Fibroblast of lung (primary cell): ENCODE measurements around the gene TCEA3.

Source experiments
- EZH2 ChIP-seq: IDR thresholded peaks from 2 replicates; pipeline ENCODE4 v1.5.1; 2012; ENCODE audit warnings: low read length, control low read depth, mild to moderate bottlenecking; ENCODE audit errors: missing control alignments
- TF ChIP-seq, protein P1 (sequence below), 2 donors: IDR thresholded peaks in 1 of 2; conservative IDR thresholded peaks in 1 of 2; 1 replicate in 1 of 2; 2 replicates in 1 of 2; pipeline ENCODE4 v1.5.1; 2011 to 2012; ENCODE audit warnings: low read length in 2 of 2, control low read depth in 1 of 2, inconsistent platforms in 1 of 2, low read depth in 1 of 2, mild to moderate bottlenecking in 1 of 2

DNA sequence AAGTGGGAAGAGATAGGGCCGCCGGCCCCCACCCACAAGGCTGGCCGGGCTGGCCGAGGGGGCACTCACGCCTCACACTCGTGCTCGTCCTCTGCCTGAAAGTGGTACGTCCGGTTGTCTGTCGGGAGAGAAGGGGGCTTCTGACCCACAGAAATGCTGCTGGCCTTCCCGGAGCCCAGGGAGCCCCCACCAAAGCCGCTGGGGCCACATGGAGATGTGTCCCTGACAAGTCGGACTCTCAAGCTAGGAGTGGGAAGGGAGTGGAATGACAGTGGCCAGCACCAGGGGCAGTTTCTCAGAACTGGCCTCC, 12.8 kb upstream of the TCEA3 start:
- TF ChIP-seq, protein P1, sequence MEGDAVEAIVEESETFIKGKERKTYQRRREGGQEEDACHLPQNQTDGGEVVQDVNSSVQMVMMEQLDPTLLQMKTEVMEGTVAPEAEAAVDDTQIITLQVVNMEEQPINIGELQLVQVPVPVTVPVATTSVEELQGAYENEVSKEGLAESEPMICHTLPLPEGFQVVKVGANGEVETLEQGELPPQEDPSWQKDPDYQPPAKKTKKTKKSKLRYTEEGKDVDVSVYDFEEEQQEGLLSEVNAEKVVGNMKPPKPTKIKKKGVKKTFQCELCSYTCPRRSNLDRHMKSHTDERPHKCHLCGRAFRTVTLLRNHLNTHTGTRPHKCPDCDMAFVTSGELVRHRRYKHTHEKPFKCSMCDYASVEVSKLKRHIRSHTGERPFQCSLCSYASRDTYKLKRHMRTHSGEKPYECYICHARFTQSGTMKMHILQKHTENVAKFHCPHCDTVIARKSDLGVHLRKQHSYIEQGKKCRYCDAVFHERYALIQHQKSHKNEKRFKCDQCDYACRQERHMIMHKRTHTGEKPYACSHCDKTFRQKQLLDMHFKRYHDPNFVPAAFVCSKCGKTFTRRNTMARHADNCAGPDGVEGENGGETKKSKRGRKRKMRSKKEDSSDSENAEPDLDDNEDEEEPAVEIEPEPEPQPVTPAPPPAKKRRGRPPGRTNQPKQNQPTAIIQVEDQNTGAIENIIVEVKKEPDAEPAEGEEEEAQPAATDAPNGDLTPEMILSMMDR (conservative IDR thresholded peaks at IDR 0.05 in 1 of 2, IDR thresholded peaks at IDR 0.05 in 1 of 2; ENCODE audit: low read depth in 1 of 2, low read length in 2 of 2) = no peak
- TF ChIP-seq EZH2 = no peak
